Spleen (tissue), 11 donors: Measurements from ENCODE around the gene BNC2. TPM values are rescaled to one million over a fixed set of nuclear protein-coding genes. Genes with fewer than 3 reads are reported as not detected.

Experiments
- DNase-seq: peaks from one replicate; pipeline ENCODE4 v3.0.0-alpha.2; 2020
- H3K27ac ChIP-seq, 8 donors: fragments of 200-600 bp; sonication (generic) in 7 of 8; 1 replicate in 4 of 8; 2 replicates in 4 of 8; pipeline versions ENCODE4 v1.5.0 to v1.8.0; 2016 to 2021; ENCODE audit warnings: inconsistent platforms in 4 of 8, mild to moderate bottlenecking in 4 of 8, moderate library complexity in 1 of 8
- H3K27me3 ChIP-seq, 7 donors: fragments of 200-600 bp; sonication (generic) in 6 of 7; replicated peaks in 1 of 7; 1 replicate in 4 of 7; 2 replicates in 3 of 7; pipeline versions ENCODE4 v1.5.0 to v1.8.0; 2016 to 2021; ENCODE audit warnings: inconsistent platforms in 3 of 7, mild to moderate bottlenecking in 1 of 7
- H3K36me3 ChIP-seq, 6 donors: fragments of 200-600 bp; sonication (generic) in 5 of 6; 1 replicate in 4 of 6; 2 replicates in 2 of 6; pipeline versions ENCODE4 v1.5.0 to v1.8.0; 2016 to 2021; ENCODE audit warnings: inconsistent platforms in 2 of 6
- H3K4me1 ChIP-seq, 6 donors: fragments of 200-600 bp; sonication (generic) in 5 of 6; 1 replicate in 3 of 6; 2 replicates in 3 of 6; pipeline versions ENCODE4 v1.5.0 to v1.8.0; 2016 to 2021; ENCODE audit warnings: inconsistent platforms in 3 of 6
- H3K4me3 ChIP-seq, 8 donors: fragments of 200-600 bp; sonication (generic) in 7 of 8; 1 replicate in 4 of 8; 2 replicates in 4 of 8; pipeline versions ENCODE4 v1.5.0 to v1.8.0; 2016 to 2021; ENCODE audit warnings: inconsistent platforms in 4 of 8, mild to moderate bottlenecking in 4 of 8, moderate library complexity in 2 of 8
- H3K9me3 ChIP-seq, 8 donors: fragments of 200-600 bp; sonication (generic) in 7 of 8; 1 replicate in 4 of 8; 2 replicates in 4 of 8; pipeline versions ENCODE4 v1.5.0 to v1.8.0; 2016 to 2021; ENCODE audit warnings: inconsistent platforms in 4 of 8
- POLR2A ChIP-seq, 3 donors: fragments of 450-650 bp; IDR thresholded peaks; one replicate each; pipeline ENCODE4 v1.5.1; 2017; ENCODE audit warnings: antibody characterized with exemption in 3 of 3, mild to moderate bottlenecking in 1 of 3
- POLR2AphosphoS5 ChIP-seq, 3 donors: sonication (generic); formaldehyde crosslinking; IDR thresholded peaks; one replicate each; pipeline ENCODE4 v1.5.1; 2017; ENCODE audit warnings: antibody characterized with exemption in 3 of 3
- WGBS, 5 donors: extraction: QIAGEN DNeasy Blood & Tissue Kit in 3 of 5; methylation state at CpG; one replicate each; pipeline versions ENCODE4 v1.1.5 to v1.1.7; 2013 to 2018; 5-methylcytosine and 5-hydroxymethylcytosine counted together
- intact Hi-C: fragments of 100-400 bp; cut with DNase I; formaldehyde crosslinking; loops from one replicate; pipeline ENCODE4 v1.15.0; 2023; ENCODE audit warnings: low total_unique reads
- polyA plus RNA-seq, 3 donors: library from polyadenylated mRNA; stranded (reverse); fragments of 200-250 nt; gene quantifications; one replicate each; pipeline ENCODE4 v1.2.1, GENCODE V29; 2013
- total RNA-seq, 7 donors: library from RNA; depleted of rRNA in 3 of 7; stranded (reverse); fragments of >200 nt in 3 of 7; fragmentation: NEBNext Ultra II Directional in 4 of 7; extraction: Animal tissue kit (Norgen Biotek cat#: 25700) in 4 of 7; gene quantifications; one replicate each; pipeline versions ENCODE4 v1.1.0 to v1.2.1, GENCODE V29; 2016 to 2021
- TF ChIP-seq, protein P1 (sequence below), 11 experiments: fragments of 200-600 bp in 7 of 11; fragments of 450-650 bp in 4 of 11; sonication (generic) in 4 of 11; IDR thresholded peaks in 8 of 11; conservative IDR thresholded peaks in 3 of 11; 1 replicate in 7 of 11; 2 replicates in 4 of 11; pipeline versions ENCODE4 v1.4.0 to v1.8.0; 2016 to 2021; ENCODE audit warnings: antibody characterized with exemption in 11 of 11, inconsistent platforms in 4 of 11, mild to moderate bottlenecking in 1 of 11
- donor health status: healthy with polysubstance abuse.
- donor health status: DM: no; HTN: no; CAD: no; lungs with moderate emphysema.
- donor health status: DM: no; HTN: no; CAD: no.
- donor health status: Bipolar disorder and iron deficiency.
- donor health status: healthy.
- donor health status: DM: no; HTN: no; CAD: no.
- donor health status: DM: yes; HTN: yes; CAD: no.

The BNC2 gene
- total and polyA plus RNA-seq, 10 donors: 0.07 to 4.3 (median 1.3) TPM

DNA sequence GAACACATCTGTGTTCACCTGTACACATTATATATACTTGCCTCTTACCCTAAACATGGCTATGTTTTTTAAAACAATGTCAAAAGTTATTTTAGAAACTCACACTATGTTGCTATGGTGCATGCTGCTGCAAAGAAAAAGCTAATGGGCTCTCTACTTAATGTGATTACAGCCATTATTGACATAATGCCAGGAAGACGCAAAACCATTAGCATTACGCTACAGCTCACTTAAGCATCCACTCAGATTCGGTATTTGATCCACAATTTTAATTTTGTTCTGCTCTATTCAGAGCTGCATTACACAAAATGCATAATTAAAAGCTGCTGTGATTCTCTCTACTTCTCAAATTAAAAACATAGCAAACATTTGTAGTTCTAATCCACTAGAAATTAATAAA lies 395.2 kb downstream of the BNC2 start:
- Histone ChIP-seq H3K4me3 (no peak overlapping the region), H3K27me3 (no peaks in the 10 kb centered on the region), H3K9me3 (peaks cover 0 to 14% (median 3%) of the 10 kb centered on the region in 8 donors), H3K4me1 (no peaks in the 10 kb centered on the region), H3K36me3 (no peaks in the 10 kb centered on the region), H3K27ac (no peak overlapping the region)
- intact Hi-C loops: no loop called here
- TF ChIP-seq, protein P1, sequence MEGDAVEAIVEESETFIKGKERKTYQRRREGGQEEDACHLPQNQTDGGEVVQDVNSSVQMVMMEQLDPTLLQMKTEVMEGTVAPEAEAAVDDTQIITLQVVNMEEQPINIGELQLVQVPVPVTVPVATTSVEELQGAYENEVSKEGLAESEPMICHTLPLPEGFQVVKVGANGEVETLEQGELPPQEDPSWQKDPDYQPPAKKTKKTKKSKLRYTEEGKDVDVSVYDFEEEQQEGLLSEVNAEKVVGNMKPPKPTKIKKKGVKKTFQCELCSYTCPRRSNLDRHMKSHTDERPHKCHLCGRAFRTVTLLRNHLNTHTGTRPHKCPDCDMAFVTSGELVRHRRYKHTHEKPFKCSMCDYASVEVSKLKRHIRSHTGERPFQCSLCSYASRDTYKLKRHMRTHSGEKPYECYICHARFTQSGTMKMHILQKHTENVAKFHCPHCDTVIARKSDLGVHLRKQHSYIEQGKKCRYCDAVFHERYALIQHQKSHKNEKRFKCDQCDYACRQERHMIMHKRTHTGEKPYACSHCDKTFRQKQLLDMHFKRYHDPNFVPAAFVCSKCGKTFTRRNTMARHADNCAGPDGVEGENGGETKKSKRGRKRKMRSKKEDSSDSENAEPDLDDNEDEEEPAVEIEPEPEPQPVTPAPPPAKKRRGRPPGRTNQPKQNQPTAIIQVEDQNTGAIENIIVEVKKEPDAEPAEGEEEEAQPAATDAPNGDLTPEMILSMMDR (IDR thresholded peaks at IDR 0.05 in 8 of 11, conservative IDR thresholded peaks at IDR 0.05 in 3 of 11): no peak
- TF ChIP-seq POLR2AphosphoS5 (IDR thresholded peaks at IDR 0.05) (no peak), POLR2A (IDR thresholded peaks at IDR 0.05) (no peak)
- 77 to 94% (median 89%) methylated on average over 3 of the region's 3 CpGs for WGBS, 5 donors
- DNase-seq: no peak

DNA sequence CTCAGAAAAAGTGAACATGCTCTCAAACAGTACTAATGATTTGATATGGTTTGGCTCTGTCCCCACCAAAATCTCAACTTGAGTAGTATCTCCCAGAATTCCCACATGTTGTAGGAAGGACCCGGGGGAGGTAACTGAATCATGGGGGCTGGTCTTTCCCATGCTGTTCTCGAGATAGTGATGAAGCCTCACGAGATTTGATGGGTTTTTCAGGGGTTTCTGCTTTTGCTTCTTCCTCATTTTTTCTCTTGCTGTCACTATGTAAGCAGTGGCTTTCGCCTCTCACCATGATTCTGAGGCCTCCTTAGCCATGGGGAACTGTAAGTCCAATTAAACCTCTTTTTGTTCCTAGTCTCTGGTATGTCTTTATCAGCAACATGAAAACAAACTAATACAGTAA lies 401.3 kb downstream of the BNC2 start:
- Histone ChIP-seq H3K9me3 (peaks cover 0 to 24% (median 5%) of the 10 kb centered on the region in 8 donors), H3K36me3 (no peaks in the 10 kb centered on the region), H3K4me3 (no peak overlapping the region), H3K27me3 (no peaks in the 10 kb centered on the region), H3K27ac (no peak overlapping the region), H3K4me1 (no peaks in the 10 kb centered on the region)
- intact Hi-C loops: no loop called here
- 54 to 69% (median 59%) methylated on average over 4 of the region's 4 CpGs for WGBS, 5 donors
- DNase-seq: no peak
- TF ChIP-seq POLR2A (IDR thresholded peaks at IDR 0.05): no peak
- no peak for TF ChIP-seq POLR2AphosphoS5 (IDR thresholded peaks at IDR 0.05)
- TF ChIP-seq, protein P1 (IDR thresholded peaks at IDR 0.05 in 8 of 11, conservative IDR thresholded peaks at IDR 0.05 in 3 of 11): no peak

DNA sequence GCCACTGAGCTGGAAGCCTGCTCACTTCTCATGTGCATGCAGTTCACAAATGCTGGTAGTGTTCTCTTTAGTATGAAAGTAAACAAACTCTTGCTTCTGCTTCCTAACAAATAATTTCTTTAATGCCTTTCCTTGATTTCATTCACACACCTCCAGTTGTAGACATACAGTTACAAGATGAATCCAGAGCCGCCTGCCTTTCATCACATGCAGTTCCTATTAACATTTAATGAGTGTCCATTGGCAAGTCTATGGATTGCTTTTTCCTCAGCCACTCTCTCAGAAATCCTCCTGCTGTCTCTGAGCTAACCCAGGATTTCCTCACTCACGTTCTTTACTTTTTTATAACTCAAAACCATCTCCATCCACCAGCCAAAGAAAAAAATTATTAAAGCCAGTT lies 408.6 kb downstream of the BNC2 start:
- Histone ChIP-seq H3K9me3 (peaks cover 0 to 6% (median 0%) of the 10 kb centered on the region in 8 donors), H3K4me3 (no peak overlapping the region), H3K4me1 (no peaks in the 10 kb centered on the region), H3K27ac (no peak overlapping the region), H3K36me3 (no peaks in the 10 kb centered on the region), H3K27me3 (no peaks in the 10 kb centered on the region)
- TF ChIP-seq POLR2AphosphoS5 (IDR thresholded peaks at IDR 0.05) (no peak), POLR2A (IDR thresholded peaks at IDR 0.05) (no peak)
- TF ChIP-seq, protein P1 (IDR thresholded peaks at IDR 0.05 in 8 of 11, conservative IDR thresholded peaks at IDR 0.05 in 3 of 11): no peak
- WGBS, 5 donors: 66 to 83% (median 73%) methylated on average over 2 of the region's 2 CpGs
- no peak for DNase-seq
- intact Hi-C loops: no loop called here

DNA sequence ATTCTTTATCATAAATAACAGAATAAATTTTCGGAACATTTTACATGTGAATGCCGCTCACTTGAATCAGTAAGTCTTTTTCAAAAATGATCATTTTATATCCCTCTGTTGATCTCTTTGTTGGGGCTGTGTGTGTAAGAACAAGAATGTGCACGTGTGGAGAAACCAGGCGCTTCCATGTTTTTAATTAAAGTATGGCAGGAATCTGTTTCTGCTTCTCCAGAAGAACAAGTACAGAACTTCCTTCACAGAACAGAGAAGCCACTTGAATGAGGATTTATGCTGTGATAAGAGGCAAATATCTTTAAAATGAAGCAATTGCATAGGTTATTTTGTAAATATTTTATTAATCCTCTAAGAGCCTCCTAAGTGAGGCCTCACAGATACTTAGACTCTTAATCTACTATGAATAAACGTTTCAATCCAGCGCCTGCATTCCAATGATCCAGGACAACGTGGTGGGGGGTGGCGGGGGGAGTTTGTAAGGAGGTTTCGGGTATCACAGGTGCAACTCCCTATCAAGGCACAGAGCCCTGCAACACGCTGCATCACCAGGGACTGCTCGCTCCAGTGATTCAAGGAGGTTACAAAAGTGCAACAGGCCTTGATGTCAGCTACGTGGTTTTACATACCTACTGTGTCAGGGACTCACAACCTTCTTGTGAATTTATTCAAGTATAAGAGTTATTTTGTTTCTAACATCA lies 409.2 kb downstream of the BNC2 start:
- H3K27ac ChIP-seq: no peak overlapping the region
- H3K9me3 ChIP-seq: peaks cover 0 to 6% (median 0%) of the 10 kb centered on the region in 8 donors
- intact Hi-C loops: no loop called here
- DNase-seq: no peak
- no peaks in the 10 kb centered on the region for H3K36me3 ChIP-seq
- no peaks in the 10 kb centered on the region for H3K27me3 ChIP-seq
- 69 to 85% (median 80%) methylated on average over 12 of the region's 12 CpGs for WGBS, 5 donors
- no peaks in the 10 kb centered on the region for H3K4me1 ChIP-seq
- TF ChIP-seq POLR2A (IDR thresholded peaks at IDR 0.05) (no peak), POLR2AphosphoS5 (IDR thresholded peaks at IDR 0.05) (no peak)
- TF ChIP-seq, protein P1 (IDR thresholded peaks at IDR 0.05 in 8 of 11, conservative IDR thresholded peaks at IDR 0.05 in 3 of 11): no peak
- no peak overlapping the region for H3K4me3 ChIP-seq
